HG02852 (cell line): ENCODE measurements around the gene FOXL3.
"Not testable (repeated sequence)": the region's sequence is repeated elsewhere in the genome, so short reads cannot be mapped to it uniquely, and the experiment has no call there.

ENCODE experiments used
- ATAC-seq: cut with Tn5 transposase; IDR thresholded peaks from one replicate; pipeline ENCODE4 v1.9.1; 2021; ENCODE audit warnings: mild to moderate bottlenecking, moderate library complexity; ENCODE audit not compliant: unreplicated experiment

FOXL3 gene

DNA sequence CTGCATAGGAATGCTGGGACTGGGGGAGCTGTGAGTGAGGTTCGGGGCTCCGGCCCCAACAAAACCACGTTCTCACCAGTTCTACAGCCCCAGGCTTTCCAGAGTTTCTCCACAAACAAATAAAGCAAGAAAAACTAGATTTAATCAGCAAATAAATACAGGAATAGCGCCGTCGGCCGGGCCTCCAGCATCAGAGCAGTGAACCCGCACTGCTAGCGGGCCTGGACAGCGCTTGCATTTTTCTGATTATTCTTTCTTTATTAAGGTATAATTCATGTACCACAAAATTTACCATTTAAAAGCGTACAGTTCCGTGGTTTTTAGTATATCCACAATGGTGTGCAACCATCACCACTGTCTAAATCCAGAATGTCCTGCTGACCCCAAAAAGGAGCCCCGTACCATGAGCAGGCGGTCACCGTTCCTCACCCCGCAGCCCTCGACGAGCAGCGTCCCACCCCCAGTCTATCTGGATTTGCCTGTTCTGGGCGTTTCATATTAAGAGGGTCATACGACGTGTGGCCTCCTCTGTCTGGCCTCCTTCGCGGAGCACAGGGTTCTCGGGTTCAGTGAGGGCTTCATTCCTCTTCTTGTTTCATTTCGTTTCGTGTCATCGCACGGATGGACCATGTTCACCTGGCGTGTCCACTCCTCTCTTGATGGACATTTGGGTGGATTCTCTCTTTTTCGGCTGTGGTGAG lies 35.5 kb upstream of the FOXL3 start:
- ATAC-seq = no peak

DNA sequence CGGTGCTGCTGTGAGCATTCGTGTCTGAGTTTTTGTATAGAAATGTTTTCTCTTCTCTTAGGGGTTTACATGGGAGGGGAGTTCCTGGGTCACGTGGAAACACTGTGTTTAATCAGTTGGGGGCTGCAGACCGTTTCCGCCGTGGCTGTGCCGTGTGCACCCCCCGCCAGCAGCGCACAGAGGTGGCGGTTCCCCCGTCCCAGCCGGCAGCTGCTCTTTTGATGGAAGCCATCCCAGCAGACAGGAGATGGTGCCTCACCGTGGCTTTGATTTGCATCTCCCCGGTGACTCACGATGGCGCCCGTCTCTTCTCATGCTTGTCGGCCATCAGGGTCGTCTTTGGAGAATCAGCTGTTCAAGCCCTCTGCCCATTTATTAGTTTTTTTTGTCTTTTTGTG lies 34.9 kb upstream of the FOXL3 start:
- no peak for ATAC-seq

DNA sequence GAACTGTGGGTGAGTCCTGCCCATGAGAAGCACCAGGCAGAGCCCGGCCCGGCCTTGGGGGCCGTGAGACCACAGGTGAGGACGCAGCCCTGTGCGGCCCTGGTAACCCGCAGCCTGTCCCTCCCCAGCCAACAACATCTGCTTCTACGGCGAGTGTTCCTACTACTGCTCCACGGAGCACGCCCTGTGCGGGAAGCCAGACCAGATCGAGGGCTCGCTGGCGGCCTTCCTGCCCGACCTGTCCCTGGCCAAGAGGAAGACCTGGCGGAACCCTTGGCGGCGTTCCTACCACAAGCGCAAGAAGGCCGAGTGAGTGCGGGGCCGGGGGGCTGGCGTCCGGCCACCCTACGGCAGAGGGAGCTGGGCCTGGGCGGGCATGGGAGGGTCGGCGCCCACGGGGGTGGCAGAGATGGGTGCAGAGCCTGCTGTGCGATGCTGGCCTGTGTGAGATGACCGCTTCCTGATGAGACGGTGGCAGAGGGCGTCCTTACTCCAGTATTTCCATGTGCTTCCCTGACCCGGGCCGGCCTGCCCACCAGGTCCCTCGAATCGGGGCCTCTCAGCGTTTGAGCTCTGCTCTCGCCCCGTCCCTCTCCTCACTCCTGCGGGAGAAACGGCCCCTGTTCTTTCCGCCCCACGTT lies 34.1 kb upstream of the FOXL3 start:
- no peak for ATAC-seq

DNA sequence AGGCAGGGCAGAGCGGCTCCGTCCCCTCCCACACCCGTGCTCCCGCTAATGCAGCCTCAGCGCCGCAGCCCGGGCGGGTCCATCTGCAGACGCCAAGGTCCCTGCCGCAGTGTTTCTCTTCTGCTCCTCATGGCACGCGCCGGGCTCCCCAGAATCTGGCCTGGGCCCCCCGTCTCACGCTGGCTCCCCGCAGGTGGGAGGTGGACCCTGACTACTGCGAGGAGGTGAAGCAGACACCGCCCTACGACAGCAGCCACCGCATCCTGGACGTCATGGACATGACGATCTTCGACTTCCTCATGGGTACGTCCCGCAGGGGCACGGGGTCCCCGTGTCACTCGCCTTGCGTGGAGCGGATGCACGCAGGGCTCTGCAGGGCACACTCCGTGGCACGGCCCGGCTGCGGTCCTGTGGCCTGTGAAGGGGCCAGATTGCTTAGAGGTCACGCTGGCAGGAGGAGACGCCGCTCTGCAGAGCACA lies 33.5 kb upstream of the FOXL3 start:
- no peak for ATAC-seq

DNA sequence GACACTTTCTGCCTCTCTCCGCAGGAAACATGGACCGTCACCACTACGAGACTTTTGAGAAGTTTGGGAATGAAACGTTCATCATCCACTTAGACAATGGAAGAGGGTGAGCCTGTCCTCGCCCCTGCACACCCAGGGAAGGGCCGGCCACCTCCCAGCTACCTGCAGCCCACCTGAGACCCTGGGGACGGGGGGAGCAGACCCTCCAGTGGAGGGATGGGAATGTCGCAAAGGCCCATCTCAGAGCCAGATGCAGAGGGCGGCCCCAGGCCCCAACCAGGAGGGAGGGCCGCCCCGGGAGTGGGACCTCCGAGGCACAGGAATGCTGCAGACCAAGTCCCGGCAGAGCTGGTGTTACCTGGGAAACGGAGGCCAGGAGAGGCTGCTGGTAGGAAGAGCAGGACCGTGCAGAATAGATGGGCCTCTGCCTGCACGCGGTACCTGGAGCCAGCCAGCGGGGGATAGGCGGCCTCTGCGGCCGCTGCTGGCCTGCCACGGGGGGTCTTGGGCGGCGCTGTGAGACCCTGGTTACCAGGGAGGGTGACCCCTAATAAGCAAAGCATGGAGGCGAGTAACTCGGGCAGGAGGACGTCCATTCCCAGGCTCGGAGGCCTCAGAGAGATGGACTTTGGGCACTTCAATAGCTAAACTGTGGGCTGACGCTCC lies 32.9 kb upstream of the FOXL3 start:
- ATAC-seq = no peak

DNA sequence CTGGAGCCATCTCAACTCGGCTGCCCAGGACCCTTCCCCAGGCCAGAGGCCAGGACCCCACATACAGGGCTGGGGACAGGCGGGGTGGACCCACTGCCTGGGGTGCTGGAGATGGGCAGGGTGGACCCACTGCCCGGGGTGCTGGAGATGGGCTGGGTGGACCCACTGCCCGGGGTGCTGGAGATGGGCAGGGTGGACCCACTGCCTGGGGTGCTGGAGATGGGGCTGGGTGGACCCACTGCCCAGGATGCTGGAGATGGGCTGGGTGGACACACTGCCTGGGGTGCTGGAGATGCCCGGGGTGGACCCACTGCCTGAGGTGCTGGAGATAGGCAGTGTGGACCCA lies 32.4 kb upstream of the FOXL3 start:
- ATAC-seq = no peak

DNA sequence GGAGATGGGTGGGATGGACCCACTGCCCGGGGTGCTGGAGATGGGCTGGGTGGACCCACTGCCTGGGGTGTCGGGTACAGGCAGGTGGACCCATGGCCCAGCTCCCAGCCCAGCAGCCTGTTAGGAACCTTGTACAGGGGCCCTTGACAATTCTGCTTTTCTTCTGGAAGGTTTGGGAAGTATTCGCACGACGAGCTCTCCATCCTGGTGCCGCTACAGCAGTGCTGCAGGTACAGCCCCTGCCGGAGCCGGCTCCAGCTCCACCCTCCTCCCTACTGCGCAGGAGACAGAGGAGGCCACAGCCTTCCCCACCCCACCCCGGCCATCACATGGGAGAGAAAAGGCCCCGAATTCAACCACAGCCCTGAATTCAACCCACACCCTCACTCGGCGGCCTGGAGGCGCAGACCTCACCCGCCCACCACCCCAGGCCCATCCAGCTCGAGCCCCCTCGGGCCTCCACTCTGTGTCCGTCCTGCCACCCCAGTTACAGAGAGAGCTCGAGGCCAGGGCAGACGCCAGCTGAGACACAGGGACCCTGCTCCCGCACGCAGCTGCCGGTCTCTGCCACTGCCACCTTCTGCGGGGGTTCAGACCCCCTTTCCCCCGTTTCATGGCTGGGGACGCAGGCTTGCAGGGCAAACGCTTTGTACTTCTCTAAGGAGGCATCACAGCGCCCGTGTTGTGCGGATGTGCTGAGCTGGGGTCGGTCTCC lies 31.3 kb upstream of the FOXL3 start:
- no peak for ATAC-seq

DNA sequence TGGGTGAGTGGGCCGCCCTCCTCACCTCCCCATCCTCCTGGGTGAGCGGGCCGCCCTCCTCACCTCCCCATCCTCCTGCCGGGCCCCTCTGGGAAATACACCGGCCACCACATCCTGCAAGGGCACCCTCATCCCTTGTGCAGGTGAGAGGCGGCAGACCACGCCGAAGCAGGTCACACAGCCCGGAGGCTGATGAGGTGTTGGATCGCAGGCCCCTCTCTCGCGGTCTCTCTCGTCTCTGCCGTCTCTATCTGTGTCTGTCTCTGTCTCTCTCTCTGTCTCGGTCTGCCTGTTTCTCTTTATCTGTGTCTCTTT lies 30.8 kb upstream of the FOXL3 start:
- no peak for ATAC-seq

DNA sequence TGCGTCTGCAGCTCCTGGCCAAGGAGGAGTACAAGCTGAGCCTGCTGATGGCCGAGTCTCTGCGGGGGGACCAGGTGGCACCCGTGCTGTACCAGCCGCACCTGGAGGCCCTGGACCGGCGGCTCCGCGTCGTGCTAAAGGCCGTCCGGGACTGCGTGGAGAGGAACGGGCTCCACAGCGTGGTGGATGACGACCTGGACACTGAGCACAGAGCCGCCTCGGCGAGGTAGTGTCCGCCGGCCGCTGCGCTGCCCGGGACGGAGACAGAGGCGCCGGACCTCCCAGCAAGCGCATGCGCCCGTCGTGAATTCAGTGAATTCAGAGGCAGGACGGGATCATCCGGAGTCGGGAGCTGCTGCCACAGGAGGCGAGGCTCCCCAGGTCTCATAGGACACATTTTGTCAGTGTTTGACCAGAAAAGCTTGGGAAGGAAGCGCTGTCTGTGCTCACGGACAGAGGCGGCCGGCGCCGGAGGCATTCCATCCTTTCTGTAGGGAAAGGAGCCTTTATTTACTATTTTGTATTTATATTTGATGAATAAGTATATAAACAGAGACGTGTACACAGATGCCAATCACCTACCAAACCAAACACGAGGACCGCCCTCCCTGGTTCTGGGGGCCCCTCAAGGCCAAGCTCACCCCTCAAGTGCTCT lies 30.1 kb upstream of the FOXL3 start:
- ATAC-seq = no peak

DNA sequence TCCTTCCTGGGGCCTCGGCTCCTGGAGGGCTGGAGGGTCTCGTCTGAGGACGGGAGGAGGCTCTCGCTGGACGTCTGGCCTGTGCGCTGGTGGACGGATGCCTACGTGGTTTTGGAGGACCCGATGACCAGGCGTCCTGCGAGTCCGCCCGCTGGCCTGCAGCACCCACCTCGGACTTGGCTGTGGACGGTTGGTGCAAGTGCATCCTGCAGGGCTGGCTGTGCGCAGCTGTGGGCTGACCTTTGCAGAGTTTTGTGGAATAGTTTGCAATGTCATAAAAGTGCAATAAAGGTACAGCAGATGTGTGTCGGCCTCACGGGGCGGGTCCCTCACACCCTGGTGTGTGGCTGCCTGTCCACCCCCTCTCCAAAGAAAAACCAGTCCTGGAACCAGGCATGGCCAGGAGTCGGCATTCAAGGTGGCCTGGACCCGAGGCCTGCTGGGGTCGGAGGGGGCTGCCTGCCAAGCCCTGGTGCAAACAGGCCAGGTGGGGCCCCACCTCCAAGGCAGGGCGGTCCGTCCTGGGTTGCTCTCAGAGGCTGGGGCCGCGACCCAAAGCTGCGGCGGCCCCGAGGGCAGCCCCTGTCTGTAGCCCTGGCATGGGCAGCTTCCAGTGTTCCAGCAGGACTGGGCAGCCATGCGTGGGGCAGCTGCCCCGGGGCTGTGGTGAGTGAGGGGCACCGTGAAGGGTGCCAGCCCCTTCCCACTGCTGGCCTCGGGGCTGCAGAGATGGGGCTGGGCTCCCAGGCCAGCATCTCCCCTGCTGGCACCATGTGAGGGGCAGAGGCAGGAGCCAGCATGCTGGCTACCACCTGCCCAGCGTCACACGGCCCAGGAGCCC lies 29.3 kb upstream of the FOXL3 start:
- ATAC-seq = no peak

DNA sequence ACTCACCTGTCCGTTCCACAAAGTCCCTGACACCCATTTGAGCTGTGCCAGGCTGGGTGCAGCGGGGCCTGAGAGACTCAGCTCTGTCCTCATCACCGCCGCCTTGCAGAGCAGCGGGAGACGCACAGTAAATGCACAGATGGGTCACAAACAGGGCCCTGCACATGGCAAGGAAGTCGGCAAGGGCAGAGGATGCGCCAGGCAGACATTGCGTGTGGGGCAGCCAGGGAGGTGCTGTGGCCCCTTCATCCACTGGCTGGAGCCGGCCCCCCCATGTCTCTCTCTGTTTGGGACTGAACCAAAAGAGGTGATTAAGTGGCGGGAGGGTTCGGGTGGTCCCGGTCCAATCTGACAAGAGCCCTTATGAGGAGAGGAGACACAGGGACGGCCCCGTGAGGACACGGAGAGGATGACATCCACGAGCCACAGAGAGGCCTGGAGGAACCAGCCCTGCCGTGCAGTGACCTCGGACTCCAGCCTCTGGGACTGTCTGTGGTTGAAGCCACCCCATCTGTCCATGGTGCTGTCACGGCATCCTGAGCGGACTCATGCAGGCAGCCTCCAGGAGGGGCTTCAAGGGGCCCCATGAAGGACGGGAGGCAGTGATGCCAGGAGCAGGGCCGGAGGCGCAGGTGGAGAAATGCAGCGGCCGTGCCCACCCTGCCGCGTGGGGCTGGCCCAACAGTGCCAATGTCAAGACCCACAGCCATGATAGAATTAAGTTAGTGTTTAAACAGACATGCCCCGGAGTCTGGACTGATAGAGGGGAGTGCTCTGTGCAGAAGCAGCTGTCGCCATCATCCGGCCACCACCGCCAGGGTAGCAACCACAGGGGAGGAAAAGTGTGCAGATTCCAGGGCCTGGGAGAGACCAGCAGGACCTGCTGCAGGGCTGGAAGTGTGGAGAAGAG lies 28.4 kb upstream of the FOXL3 start:
- no peak for ATAC-seq

DNA sequence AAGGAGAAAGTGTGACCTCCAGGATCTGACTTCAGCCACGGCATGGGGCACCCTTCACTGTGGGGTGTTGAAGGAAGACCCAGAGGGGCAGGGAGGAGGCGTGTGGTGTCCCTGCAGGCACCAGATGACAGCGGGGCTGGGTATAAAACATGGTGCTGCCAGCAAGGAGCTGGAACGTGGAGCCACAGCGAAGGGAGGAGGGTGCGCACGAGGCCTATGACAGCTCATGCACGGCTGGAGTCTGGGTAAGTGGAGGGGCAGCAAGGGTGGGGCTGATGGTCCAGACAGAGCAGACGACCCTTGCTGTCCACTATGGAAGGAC lies 27.8 kb upstream of the FOXL3 start:
- no peak for ATAC-seq

DNA sequence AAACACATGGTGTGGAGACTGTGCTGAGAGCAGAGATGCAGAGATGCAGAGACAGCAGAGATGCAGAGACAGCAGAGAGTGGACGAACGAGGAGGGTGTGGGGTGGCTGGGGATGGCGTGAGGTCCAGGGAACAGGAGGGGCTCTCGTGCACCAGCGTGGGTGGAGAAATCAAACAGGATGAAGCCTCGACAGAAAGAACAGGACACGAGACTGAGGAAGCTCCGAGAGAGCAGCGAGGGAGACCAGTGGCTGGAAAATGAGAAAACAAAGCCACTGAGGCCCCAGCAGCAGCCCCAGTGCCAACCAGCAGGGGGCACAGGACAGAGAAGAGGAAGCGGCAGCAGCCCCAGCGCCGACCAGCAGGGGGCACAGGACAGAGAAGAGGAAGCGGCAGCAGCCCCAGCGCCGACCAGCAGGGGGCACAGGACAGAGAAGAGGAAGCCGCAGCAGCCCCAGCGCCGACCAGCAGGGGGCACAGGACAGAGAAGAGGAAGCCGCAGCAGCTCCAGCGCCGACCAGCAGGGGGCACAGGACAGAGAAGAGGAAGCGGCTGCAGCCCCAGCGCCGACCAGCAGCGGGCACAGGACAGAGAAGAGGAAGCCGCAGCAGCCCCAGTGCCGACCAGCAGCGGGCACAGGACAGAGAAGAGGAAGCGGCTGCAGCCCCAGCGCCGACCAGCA lies 27.2 kb upstream of the FOXL3 start:
- not testable (repeated sequence) for ATAC-seq

DNA sequence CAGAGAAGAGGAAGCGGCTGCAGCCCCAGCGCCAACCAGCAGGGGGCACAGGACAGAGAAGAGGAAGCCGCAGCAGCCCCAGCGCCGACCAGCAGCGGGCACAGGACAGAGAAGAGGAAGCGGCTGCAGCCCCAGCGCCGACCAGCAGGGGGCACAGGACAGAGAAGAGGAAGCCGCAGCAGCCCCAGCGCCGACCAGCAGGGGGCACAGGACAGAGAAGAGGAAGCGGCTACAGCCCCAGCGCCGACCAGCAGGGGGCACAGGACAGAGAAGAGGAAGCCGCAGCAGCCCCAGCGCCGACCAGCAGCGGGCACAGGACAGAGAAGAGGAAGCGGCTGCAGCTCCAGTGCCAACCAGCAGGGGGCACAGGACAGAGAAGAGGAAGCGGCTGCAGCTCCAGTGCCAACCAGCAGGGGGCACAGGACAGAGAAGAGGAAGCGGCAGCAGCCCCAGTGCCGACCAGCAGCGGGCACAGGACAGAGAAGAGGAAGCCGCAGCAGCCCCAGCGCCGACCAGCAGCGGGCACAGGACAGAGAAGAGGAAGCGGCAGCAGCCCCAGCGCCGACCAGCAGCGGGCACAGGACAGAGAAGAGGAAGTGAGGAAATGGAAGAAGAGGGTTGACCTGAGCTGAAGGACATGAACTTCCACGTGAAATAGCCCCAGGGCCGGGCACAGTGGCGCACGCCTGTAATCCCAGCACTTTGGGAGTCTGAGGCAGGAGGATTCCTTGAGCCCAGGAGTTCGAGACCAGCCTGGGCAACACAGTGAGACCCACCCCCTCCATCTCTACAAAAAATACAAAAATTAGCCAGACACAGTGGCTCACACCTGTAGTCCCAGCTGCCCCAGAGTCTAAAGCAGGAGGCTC lies 26.3 kb upstream of the FOXL3 start:
- not testable (repeated sequence) for ATAC-seq

DNA sequence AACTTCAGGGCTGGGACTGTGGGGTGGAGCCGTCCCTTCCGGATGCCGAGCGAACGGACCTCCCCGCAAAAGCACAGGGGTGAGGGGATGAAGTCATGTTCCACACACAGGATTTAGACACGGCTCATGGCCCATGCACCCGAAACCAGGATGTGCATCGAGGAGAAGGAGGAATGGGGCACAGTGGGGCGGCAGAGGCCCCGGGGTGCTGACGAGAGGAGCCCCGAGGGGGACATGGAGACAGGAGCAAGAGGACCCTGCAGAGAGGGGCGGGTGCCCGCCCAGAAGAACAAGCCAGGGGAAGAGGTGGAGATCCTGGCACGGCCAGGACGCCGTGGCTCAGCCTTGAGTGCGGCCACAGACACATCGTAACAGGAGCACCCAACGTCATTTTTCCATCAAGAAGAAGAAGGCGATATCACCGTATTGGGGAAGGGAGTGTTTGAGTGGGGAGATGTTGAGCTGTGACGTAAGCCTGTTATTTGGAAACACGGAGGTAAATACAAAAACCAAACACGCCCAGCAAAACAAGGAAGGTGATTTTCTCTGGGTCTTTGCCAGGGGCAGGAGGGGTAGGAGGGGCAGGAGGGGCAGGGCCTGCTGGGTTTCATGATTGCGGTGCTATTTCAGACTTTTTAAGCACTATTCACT lies 25.3 kb upstream of the FOXL3 start:
- no peak for ATAC-seq

DNA sequence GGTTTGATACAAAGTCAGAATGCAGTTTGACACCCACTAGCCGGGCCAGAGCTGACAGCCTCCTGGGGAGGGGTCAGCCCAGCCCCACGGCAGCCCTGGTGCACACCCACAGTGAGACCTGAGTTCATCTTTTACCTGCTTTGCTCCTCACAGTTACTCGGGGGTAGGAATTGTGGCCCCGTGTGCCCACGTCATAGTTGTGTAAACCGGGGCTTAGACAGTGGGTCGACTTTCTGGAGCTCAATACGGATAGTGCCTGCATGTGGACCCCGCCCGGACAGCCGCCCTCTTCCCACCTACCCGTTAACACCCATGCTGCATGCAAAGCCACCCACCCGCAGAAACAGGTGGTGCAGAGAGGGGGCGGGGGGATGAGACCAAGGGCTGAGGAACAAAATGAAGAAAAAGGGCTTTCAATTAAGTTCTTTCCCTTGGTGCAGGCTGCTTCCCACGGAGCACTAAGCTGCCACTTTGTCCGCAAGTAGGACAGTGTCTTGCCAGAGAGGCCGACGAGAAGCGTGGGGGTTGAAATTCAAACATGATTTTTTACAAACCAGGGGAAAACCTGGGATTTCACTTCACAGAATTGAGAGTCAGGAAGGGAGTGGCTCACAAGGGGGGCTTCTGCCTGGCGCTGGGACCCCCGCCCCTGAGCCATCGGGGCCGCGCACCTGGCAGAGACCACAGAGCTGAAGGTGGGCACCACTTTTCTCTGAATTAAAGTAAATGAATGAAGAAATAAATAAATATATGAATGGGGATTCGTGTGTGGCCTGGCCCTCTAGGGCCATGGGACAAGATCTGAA lies 24.6 kb upstream of the FOXL3 start:
- no peak for ATAC-seq
